Jurkat, Clone E6-1 (cell line): Measurements from ENCODE around the gene NDUFAB1.
"Not testable (repeated sequence)": the region's sequence is repeated elsewhere in the genome, so short reads cannot be mapped to it uniquely, and the experiment has no call there.

Experiments
- DNase-seq: peaks from one replicate; pipeline ENCODE4 v3.0.0-alpha.2; 2011; ENCODE audit warnings: low read depth, low spot score
- H3K4me3 ChIP-seq: 2 replicates; pipeline ENCODE4 v1.5.1; 2011; ENCODE audit warnings: mild to moderate bottlenecking, low read length, control low read depth, moderate library complexity

The NDUFAB1 gene

GRCh38 chr16:23590181-23590580 is 5.9 kb downstream of the NDUFAB1 start:
- no peak for DNase-seq
- H3K4me3 ChIP-seq: no peak overlapping the region

- no peak for DNase-seq
Measured at GRCh38 chr16:23587726-23588125, 8.4 kb downstream of the NDUFAB1 start.

GRCh38 chr16:23584186-23585076 is 11.7 kb downstream of the NDUFAB1 start:
- DNase-seq: no peak
- no peak overlapping the region for H3K4me3 ChIP-seq

More at GRCh38 chr16:23587726-23588125, 8.4 kb downstream of the NDUFAB1 start:
- H3K4me3 ChIP-seq: no peak overlapping the region

GRCh38 chr16:23583271-23583670 is 12.8 kb downstream of the NDUFAB1 start:
- DNase-seq, H3K4me3 ChIP-seq: not testable (repeated sequence)

GRCh38 chr16:23581764-23582163 is 14.4 kb downstream of the NDUFAB1 start:
- no peak overlapping the region for H3K4me3 ChIP-seq
- DNase-seq: no peak

- DNase-seq: no peak
- H3K4me3 ChIP-seq: no peak overlapping the region
Measured at GRCh38 chr16:23580391-23580790, 15.7 kb downstream of the NDUFAB1 start.

- H3K4me3 ChIP-seq: no peak overlapping the region
- DNase-seq: no peak
Measured at GRCh38 chr16:23579371-23579770, 16.7 kb downstream of the NDUFAB1 start.

- DNase-seq: no peak
- H3K4me3 ChIP-seq: no peak overlapping the region
Measured at GRCh38 chr16:23578101-23578830, 17.9 kb downstream of the NDUFAB1 start.

- H3K4me3 ChIP-seq: no peak overlapping the region
- no peak for DNase-seq
Measured at GRCh38 chr16:23577493-23577892, 18.6 kb downstream of the NDUFAB1 start.

GRCh38 chr16:23575834-23576233 is 20.3 kb downstream of the NDUFAB1 start:
- DNase-seq: peak; percentile 19
- no peak overlapping the region for H3K4me3 ChIP-seq

GRCh38 chr16:23573817-23574216 is 22.3 kb downstream of the NDUFAB1 start:
- peak; percentile 32 for DNase-seq
- H3K4me3 ChIP-seq: no peak overlapping the region

GRCh38 chr16:23572394-23572793 is 23.7 kb downstream of the NDUFAB1 start:
- DNase-seq: no peak
- H3K4me3 ChIP-seq: no peak overlapping the region

- DNase-seq: no peak
- H3K4me3 ChIP-seq: no peak overlapping the region
Measured at GRCh38 chr16:23571895-23572294, 24.2 kb downstream of the NDUFAB1 start.

- DNase-seq: no peak
- H3K4me3 ChIP-seq: no peak overlapping the region
Measured at GRCh38 chr16:23570992-23571632, 25.0 kb downstream of the NDUFAB1 start.

GRCh38 chr16:23567602-23568001 is 28.5 kb downstream of the NDUFAB1 start:
- H3K4me3 ChIP-seq: no peak overlapping the region

GRCh38 chr16:23566724-23567123 is 29.4 kb downstream of the NDUFAB1 start:
- H3K4me3 ChIP-seq: no peak overlapping the region
- DNase-seq: no peak

More at GRCh38 chr16:23567602-23568001, 28.5 kb downstream of the NDUFAB1 start:
- no peak for DNase-seq

- DNase-seq: no peak
- H3K4me3 ChIP-seq: no peak overlapping the region
Measured at GRCh38 chr16:23564575-23565363, 31.3 kb downstream of the NDUFAB1 start.

GRCh38 chr16:23563186-23563585 is 32.9 kb downstream of the NDUFAB1 start:
- H3K4me3 ChIP-seq: no peak overlapping the region
- DNase-seq: no peak

GRCh38 chr16:23562505-23562904 is 33.6 kb downstream of the NDUFAB1 start:
- DNase-seq: no peak
- H3K4me3 ChIP-seq: no peak overlapping the region
